ENCODE data around the gene PCK1.

PCK1 gene

GRCh38 chr20:57616143-57616951 is 55.4 kb downstream of the PCK1 start:
- DNase-seq, result peak in 4 of 10 donors; percentile 6 to 73 (median 56)

GRCh38 chr20:57617079-57617795 is 56.3 kb downstream of the PCK1 start:
- peak in 2 of 10 donors; percentile 39 to 59 for DNase-seq
- intact Hi-C loops (cut with DNase I), result no loop called here

More at GRCh38 chr20:57616143-57616951, 55.4 kb downstream of the PCK1 start:
- intact Hi-C loops (cut with DNase I), result no loop called here
